Activated T-helper 17 cell treated with anti-CD3 and anti-CD28 coated beads, Interleukin-2, amount 50 U/mL, for 72 hours (primary cell): ENCODE data around the gene ABCD1. TPM values are rescaled to one million over a fixed set of nuclear protein-coding genes. Genes with fewer than 3 reads are reported as not detected.
"Not testable (repeated sequence)": the region's sequence is repeated elsewhere in the genome, so short reads cannot be mapped to it uniquely, and the experiment has no call there.

Experiments
- ATAC-seq: fragments of 150-1000 bp; cut with Tn5 transposase; replicated peaks from 2 replicates; pipeline ENCODE4 v1.10.0; 2021; ENCODE audit warnings: mild to moderate bottlenecking, moderate library complexity
- H3K27ac Mint-ChIP-seq: one replicate; pipeline ENCODE4 v1.8.0; 2022; ENCODE audit warnings: mixed read lengths
- H3K27me3 Mint-ChIP-seq: one replicate; pipeline ENCODE4 v1.8.0; 2022; ENCODE audit warnings: mixed read lengths
- H3K36me3 Mint-ChIP-seq: one replicate; pipeline ENCODE4 v1.8.0; 2022; ENCODE audit warnings: low read depth, mild to moderate bottlenecking, mixed read lengths
- H3K4me1 Mint-ChIP-seq: one replicate; pipeline ENCODE4 v1.8.0; 2022; ENCODE audit warnings: mixed read lengths
- H3K4me3 Mint-ChIP-seq: one replicate; pipeline ENCODE4 v1.8.0; 2022; ENCODE audit warnings: mild to moderate bottlenecking, mixed read lengths
- H3K9me3 Mint-ChIP-seq: one replicate; pipeline ENCODE4 v1.8.0; 2022; ENCODE audit warnings: mixed read lengths
- total RNA-seq, 2 donors: library from RNA; stranded (reverse); gene quantifications; one replicate each; pipeline ENCODE4 v1.2.3, GENCODE V29; 2022

Gene ABCD1
- total RNA-seq, 2 donors from 2014 or later = 6.7 to 9.4 TPM

DNA sequence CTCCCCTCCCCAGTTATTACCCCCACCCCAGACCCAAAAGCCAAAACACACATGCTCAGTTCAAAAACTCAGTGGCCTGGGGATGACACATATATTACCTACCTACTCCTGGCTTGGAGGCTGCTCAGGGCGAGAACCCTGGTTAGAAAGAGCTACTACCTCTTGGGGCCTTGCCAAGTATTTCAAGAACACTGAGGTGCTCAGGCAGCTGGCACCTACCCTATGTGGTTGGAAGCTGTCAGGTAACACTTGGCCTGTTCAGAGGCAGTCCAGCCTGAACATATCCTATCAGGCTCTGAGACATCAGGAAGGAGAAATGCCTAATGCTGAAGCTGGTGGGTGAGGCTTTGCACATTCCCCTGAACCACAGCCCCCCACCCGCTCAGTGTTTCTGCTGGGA is 5.4 kb upstream of the ABCD1 start:
- H3K9me3 Mint-ChIP-seq = no peaks in the 10 kb centered on the region

DNA sequence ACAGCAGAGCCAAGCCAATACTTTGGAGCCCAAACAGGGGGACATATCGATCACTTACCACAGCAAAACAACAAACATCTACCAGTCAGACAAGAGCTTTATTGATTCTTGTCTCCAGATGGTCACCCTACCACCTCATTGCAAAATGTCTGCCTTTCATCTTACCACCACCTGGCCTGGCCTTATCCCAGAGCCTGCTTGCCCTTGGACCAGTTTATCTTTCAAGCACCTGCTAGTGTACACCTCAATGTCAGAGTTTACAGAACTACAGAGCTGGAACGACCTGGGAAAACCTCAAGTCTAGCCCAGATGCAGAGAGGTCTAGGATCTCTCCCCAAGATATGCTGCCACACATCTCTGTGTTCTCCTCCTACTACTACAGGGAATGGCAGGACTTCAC is 5.0 kb upstream of the ABCD1 start:
- no peak overlapping the region for H3K4me3 Mint-ChIP-seq
- H3K36me3 Mint-ChIP-seq = peaks cover 74% of the 10 kb centered on the region
- ATAC-seq = no peak
- no peak overlapping the region for H3K27ac Mint-ChIP-seq
- no peaks in the 10 kb centered on the region for H3K9me3 Mint-ChIP-seq
- H3K4me1 Mint-ChIP-seq = peaks cover 5% of the 10 kb centered on the region
- no peaks in the 10 kb centered on the region for H3K27me3 Mint-ChIP-seq

More for the DNA sequence above, 5.4 kb upstream of the ABCD1 start:
- H3K27me3 Mint-ChIP-seq = no peaks in the 10 kb centered on the region
- no peak overlapping the region for H3K4me3 Mint-ChIP-seq
- peaks cover 78% of the 10 kb centered on the region for H3K36me3 Mint-ChIP-seq
- no peak overlapping the region for H3K27ac Mint-ChIP-seq
- peaks cover 5% of the 10 kb centered on the region for H3K4me1 Mint-ChIP-seq
- no peak for ATAC-seq

DNA sequence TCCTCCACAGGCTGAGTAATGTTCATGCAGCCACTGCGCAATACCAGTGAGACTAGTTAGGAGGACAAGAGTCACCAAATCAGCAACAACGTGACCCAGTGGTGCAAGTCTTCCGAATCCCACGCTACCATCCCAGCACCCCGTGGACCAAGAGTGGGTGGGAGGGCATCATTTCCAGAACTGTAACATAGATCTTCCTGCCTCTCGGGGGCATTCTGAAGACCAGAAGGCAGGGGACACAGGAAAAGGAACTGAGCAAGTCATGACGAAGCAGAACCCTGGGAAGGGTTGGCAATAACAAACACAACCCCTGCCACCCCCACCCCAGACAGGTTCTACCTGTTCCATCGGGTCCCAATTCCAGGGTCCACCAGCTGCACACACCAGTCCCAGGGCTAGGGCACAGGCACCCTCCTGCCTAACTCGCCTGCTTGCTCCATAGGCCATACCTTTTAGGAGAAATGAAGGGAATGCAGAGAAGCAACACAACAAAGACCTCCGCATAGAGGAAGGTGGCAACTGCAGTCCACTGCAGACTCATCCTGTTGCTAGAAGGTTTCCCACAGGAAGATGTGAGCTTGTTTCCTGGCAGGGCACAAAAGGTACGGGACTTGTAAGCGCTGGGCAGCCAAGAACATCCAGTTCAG is 1.8 kb upstream of the ABCD1 start:
- peaks cover 49% of the 10 kb centered on the region for H3K36me3 Mint-ChIP-seq
- H3K9me3 Mint-ChIP-seq = no peaks in the 10 kb centered on the region
- H3K4me3 Mint-ChIP-seq = peak overlapping the region; percentile 86
- H3K4me1 Mint-ChIP-seq = peaks cover 5% of the 10 kb centered on the region
- peak overlapping the region; percentile 83 for H3K27ac Mint-ChIP-seq
- ATAC-seq = no peak
- no peaks in the 10 kb centered on the region for H3K27me3 Mint-ChIP-seq

DNA sequence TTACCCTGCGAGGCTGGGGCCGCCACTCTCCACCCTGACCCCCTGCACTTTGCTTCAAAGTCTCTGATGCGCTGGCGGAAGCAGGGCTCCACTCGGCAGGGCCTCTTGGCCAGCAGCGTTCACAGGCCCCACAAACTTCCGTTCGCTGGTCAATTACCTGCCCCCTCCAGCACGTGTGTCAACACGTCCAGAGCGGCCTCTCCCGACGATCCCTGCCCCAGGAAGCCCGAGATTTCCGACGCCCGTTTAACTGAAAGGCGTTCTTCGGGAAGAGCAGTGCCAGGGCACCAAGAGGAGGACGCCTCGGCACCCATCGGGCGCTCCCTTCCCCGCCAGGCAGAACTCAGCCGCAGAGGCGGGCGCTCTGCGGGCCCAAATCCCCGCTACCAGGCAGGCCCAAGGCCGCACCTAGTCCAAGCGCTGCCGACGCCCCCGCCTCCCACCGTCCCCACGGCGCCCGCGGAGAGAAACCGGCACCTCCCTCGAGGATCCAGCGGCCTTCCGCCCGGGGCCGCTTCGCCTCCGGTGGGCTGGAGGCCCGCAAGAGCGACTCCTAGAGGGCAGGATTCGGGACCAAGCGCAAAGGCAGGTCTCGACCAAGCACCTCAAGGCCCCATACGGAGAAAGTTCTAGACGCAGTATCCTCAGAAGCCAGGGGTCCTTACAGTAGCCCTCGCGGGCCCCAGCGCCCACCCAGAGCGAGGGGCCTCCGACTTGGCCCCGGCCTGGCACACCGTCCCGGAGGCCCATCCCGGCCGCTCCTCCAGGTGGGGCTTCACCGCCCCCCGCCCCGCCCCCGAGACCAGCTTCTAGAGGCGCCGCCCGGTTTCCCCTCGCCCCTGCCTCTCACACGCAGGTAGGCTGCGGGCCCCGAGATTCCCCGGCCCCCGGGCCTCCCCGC is 1.1 kb upstream of the ABCD1 start:
- Mint-ChIP-seq H3K27ac (peak overlapping the region; percentile 83), H3K9me3 (no peaks in the 10 kb centered on the region), H3K27me3 (no peaks in the 10 kb centered on the region), H3K36me3 (peaks cover 43% of the 10 kb centered on the region), H3K4me1 (peaks cover 5% of the 10 kb centered on the region), H3K4me3 (peak overlapping the region; percentile 86)
- peak; percentile 44 for ATAC-seq

DNA sequence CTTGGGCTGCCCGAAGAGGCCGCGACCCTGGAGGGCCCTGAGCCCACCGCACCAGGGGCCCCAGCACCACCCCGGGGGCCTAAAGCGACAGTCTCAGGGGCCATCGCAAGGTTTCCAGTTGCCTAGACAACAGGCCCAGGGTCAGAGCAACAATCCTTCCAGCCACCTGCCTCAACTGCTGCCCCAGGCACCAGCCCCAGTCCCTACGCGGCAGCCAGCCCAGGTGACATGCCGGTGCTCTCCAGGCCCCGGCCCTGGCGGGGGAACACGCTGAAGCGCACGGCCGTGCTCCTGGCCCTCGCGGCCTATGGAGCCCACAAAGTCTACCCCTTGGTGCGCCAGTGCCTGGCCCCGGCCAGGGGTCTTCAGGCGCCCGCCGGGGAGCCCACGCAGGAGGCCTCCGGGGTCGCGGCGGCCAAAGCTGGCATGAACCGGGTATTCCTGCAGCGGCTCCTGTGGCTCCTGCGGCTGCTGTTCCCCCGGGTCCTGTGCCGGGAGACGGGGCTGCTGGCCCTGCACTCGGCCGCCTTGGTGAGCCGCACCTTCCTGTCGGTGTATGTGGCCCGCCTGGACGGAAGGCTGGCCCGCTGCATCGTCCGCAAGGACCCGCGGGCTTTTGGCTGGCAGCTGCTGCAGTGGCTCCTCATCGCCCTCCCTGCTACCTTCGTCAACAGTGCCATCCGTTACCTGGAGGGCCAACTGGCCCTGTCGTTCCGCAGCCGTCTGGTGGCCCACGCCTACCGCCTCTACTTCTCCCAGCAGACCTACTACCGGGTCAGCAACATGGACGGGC is 579 bp downstream of the ABCD1 start:
- Mint-ChIP-seq H3K4me1 (peaks cover 5% of the 10 kb centered on the region), H3K27me3 (no peaks in the 10 kb centered on the region), H3K9me3 (no peaks in the 10 kb centered on the region), H3K4me3 (peak overlapping the region; percentile 86), H3K27ac (no peak overlapping the region), H3K36me3 (peaks cover 28% of the 10 kb centered on the region)
- peak; percentile 5 for ATAC-seq

DNA sequence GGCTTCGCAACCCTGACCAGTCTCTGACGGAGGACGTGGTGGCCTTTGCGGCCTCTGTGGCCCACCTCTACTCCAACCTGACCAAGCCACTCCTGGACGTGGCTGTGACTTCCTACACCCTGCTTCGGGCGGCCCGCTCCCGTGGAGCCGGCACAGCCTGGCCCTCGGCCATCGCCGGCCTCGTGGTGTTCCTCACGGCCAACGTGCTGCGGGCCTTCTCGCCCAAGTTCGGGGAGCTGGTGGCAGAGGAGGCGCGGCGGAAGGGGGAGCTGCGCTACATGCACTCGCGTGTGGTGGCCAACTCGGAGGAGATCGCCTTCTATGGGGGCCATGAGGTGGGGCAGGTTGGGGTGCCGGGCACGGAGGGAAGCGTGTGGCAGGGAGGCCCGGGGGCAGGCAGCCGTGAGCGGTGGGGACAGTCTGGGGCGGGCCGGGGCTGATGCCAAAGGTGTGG is 1.2 kb downstream of the ABCD1 start:
- no peak for ATAC-seq
- Mint-ChIP-seq H3K9me3 (no peaks in the 10 kb centered on the region), H3K4me1 (peaks cover 8% of the 10 kb centered on the region), H3K4me3 (peak overlapping the region; percentile 72), H3K27ac (no peak overlapping the region), H3K36me3 (peaks cover 22% of the 10 kb centered on the region), H3K27me3 (no peaks in the 10 kb centered on the region)

DNA sequence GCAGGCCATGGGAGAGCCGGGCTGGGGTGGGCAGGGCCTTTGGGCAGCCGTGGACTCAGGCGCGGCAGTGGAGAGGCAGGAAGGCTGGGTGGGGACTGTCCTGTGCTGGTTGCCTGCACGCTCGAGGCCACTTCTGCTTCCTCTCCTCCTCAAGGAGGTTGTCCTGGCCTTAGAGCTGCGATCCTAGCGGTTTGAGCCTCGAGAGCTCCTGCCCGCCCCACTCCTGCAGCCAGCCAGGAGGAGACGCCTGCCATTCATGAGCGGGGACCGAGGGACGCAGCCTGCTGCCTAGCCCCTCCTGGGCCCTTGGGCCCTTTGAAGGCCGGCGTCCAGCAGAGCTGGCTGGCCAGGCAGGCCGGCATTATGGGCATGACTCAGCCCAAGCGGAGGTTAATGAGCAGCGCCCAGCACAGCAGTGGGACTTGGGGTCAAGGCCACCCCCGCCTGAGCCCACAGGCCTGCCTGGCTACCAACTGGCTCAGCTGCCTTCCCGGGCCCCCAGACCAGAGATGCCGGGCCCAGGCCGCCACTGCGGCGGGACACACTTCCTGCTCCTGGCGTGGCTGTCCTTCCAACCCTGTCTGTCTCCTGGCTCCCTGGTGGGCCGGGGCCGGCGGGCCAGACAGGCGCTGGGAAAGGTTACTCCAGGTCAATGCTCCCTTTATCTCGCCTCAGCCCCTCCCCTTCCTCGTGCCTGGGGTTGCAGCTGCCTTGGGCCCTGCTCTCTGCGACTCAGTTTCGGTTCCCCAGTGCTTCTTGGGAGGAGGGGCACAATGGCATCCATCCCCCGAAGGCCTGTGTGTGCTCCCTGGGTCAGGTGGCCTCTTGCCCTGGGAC is 1.8 kb downstream of the ABCD1 start:
- H3K27me3 Mint-ChIP-seq = no peaks in the 10 kb centered on the region
- H3K4me3 Mint-ChIP-seq = peak overlapping the region; percentile 72
- ATAC-seq = no peak
- H3K4me1 Mint-ChIP-seq = peaks cover 15% of the 10 kb centered on the region
- peaks cover 19% of the 10 kb centered on the region for H3K36me3 Mint-ChIP-seq
- no peak overlapping the region for H3K27ac Mint-ChIP-seq
- no peaks in the 10 kb centered on the region for H3K9me3 Mint-ChIP-seq

DNA sequence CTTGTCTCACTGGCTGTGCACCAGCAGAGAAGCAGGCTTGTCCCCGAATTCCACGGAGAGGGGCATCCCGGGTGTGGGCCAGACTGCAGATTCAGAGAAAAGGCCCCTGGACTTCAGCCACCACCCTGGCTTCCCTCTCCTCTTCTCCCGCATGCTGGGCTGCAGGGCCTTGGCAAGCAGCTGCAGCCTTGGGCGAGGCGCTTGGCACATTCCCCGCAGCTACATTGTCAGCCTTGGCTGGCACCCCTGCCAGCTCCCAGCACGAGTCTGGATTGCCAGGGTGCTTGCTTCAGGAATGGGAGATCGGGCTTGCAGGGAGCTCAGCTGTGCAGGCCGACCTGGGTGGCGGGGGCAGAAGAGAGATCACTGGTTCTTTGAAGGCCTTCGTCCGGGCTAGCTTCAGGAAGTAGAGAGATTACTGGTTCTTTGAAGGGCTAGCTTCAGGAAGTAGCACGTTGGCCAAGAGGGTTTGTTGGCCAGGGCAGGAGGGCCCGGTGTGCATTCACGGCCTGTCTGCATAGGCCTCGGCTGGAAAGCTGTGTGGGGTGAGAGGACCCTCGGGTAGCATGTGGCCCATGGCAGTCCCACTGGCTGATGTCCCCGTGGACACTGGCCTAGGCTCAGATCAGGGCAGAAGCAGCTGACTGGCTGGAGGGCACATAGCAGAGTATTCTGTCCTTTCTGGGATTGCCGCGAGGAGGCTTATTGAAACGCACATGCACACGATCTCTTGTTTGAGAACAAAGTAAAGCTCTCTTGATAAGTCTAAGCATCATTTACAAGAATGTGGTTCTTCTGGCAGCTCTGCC is 2.7 kb downstream of the ABCD1 start:
- Mint-ChIP-seq H3K36me3 (peaks cover 12% of the 10 kb centered on the region), H3K9me3 (no peaks in the 10 kb centered on the region), H3K27ac (no peak overlapping the region), H3K27me3 (no peaks in the 10 kb centered on the region), H3K4me3 (peak overlapping the region; percentile 72), H3K4me1 (peaks cover 15% of the 10 kb centered on the region)
- no peak for ATAC-seq

DNA sequence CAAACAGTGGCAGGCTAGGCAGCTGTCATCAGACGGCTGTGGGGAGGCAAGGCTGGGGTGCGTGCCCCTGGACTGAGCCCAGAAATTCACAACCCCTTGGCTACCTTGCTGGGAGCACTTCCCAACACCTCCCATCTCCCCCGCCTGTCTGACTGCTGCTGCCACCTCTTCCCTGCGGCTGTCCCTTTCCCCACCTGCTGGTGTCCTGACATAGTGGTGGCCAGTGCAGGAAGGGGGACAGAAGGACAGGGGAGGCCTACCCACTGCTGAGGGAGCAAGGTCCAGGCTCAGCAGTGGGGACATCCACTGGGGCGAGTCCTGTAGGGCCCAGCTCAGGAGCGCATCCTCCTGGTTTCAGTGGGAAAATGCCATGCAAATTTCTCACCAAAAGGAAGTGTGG is 3.4 kb downstream of the ABCD1 start:
- Mint-ChIP-seq H3K27me3 (no peaks in the 10 kb centered on the region), H3K4me3 (no peak overlapping the region), H3K4me1 (peaks cover 15% of the 10 kb centered on the region), H3K9me3 (no peaks in the 10 kb centered on the region), H3K27ac (no peak overlapping the region), H3K36me3 (peaks cover 4% of the 10 kb centered on the region)
- ATAC-seq = no peak

DNA sequence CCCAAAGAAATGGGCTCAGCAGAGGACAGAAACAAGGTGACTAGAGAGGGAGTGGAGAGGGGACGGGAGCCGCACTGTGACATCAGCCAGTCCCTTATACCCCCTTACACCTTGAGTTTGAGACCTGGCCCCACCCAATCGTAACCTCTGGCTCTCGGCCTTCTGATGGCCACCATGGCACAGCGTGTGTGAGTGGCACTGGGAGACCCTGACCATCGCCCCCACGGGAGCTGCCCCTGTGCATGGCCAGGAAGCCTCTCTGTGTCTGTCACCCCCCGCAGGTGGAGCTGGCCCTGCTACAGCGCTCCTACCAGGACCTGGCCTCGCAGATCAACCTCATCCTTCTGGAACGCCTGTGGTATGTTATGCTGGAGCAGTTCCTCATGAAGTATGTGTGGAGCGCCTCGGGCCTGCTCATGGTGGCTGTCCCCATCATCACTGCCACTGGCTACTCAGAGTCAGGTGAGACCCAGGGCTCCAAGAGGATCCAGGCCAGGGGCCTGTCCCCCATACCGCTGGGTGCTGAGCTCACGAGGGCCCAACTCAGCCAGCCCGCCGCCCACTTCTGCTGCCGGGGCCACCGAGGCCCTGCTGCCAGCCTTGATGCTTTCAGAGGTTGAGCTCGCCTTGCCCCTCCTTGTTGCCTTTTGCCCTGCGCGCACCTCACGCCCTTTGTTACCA is 4.4 kb downstream of the ABCD1 start:
- no peak for ATAC-seq
- Mint-ChIP-seq H3K9me3 (no peaks in the 10 kb centered on the region), H3K27me3 (no peaks in the 10 kb centered on the region), H3K36me3 (no peaks in the 10 kb centered on the region), H3K27ac (no peak overlapping the region), H3K4me1 (peaks cover 15% of the 10 kb centered on the region), H3K4me3 (no peak overlapping the region)

DNA sequence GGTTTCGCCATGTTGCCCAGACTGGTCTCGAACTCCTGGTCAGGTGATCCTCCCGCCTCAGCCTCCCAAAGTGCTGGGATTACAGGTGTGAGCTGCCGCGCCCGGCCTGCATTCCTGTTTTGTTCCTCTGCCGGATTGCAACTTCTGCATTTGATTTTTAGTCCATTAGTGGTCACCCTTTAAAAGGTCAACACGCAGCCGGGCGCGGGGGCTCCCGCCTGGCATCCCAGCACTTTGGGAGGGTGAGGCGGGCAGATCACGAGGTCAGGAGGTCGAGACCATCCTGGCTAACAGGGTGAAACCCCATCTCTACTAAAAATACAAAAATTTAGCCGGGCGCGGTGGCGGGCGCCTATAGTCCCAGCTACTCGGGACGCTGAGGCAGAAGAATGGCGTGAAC is 5.5 kb downstream of the ABCD1 start:
- not testable (repeated sequence) for H3K27me3 Mint-ChIP-seq, H3K27ac Mint-ChIP-seq, H3K4me3 Mint-ChIP-seq, H3K36me3 Mint-ChIP-seq, H3K9me3 Mint-ChIP-seq, ATAC-seq
- peaks cover 21% of the 10 kb centered on the region for H3K4me1 Mint-ChIP-seq

DNA sequence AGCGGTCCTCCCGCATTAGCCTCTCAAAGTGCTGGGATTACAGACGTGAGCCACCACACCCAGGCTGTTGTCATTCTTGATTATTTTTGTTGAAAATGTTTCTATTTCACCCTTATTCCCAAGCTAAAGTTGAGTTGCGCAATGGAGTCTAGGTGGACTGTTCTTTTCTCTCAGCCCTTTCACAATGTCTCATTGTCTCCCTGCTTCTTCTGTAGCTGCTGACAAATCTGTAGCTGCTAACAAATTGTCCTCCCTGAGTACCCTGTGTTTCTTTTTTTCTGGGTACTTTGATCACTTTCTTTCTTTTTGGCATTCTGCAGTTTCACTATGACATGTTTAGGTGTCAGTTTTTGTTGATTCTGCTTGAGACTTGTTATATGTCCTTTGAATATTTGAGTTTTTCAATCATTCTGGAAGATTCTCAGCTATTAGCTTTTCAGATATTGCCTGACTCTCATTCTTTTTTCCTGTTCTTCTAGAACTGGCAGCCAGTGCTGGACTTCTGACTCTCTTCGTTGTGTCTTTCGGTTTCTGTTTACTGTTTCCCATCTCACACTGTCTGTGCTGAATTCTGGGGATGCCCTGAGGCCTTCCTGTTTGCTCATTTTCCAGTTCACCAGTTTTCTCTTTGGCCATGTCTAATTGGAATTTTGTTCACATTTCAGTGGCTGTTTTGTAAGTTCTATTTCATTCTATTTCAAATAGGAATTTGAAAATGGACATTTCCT is 6.6 kb downstream of the ABCD1 start:
- no peaks in the 10 kb centered on the region for H3K36me3 Mint-ChIP-seq
- peak; percentile 34 for ATAC-seq
- H3K9me3 Mint-ChIP-seq = no peaks in the 10 kb centered on the region
- H3K4me3 Mint-ChIP-seq = peak overlapping the region; percentile 55
- H3K27ac Mint-ChIP-seq = peak overlapping the region; percentile 75
- H3K4me1 Mint-ChIP-seq = peaks cover 27% of the 10 kb centered on the region
- no peaks in the 10 kb centered on the region for H3K27me3 Mint-ChIP-seq
